Neural cell (in vitro differentiated cells): ENCODE data around the gene UMAD1. TPM values are rescaled to one million over a fixed set of nuclear protein-coding genes. Genes with fewer than 3 reads are reported as not detected.

ENCODE experiments used
- H2AFZ ChIP-seq: fragments of 200-600, 300-800 bp; sonication (generic), shearing (Covaris generic); 2 replicates; pipeline ENCODE4 v1.6.0; 2014; ENCODE audit warnings: low read depth, mild to moderate bottlenecking, antibody characterized with exemption, low read length, moderate library complexity
- H3F3A ChIP-seq: fragments of 200-600 bp; shearing (Covaris generic); 2 replicates; pipeline ENCODE4 v1.6.1; 2016; ENCODE audit warnings: mild to moderate bottlenecking, moderate library complexity, mixed read lengths, antibody characterized with exemption, low read length; ENCODE audit not compliant: insufficient read depth, poor library complexity, severe bottlenecking
- H3K27ac ChIP-seq: fragments of 200-600, 300-800 bp; sonication (generic), shearing (Covaris generic); 2 replicates; pipeline ENCODE4 v1.5.1; 2014; ENCODE audit warnings: mild to moderate bottlenecking, low read length, moderate library complexity
- H3K27me3 ChIP-seq: fragments of 300-800, 200-600 bp; sonication (generic), shearing (Covaris generic); 2 replicates; pipeline ENCODE4 v1.6.0; 2014; ENCODE audit warnings: mild to moderate bottlenecking, low read depth, low read length, moderate library complexity; ENCODE audit not compliant: insufficient read depth
- H3K36me3 ChIP-seq: fragments of 300-800, 200-600 bp; sonication (generic), shearing (Covaris generic); 2 replicates; pipeline ENCODE4 v1.5.1; 2014; ENCODE audit warnings: mild to moderate bottlenecking, antibody characterized with exemption, low read length, moderate library complexity; ENCODE audit not compliant: insufficient read depth
- H3K4me2 ChIP-seq: fragments of 300-800, 200-600 bp; sonication (generic), shearing (Covaris generic); 2 replicates; pipeline ENCODE4 v1.6.0; 2014; ENCODE audit warnings: mild to moderate bottlenecking, low read length
- H3K4me3 ChIP-seq: fragments of 300-800, 200-600 bp; sonication (generic), shearing (Covaris generic); 2 replicates; pipeline ENCODE4 v1.5.1; 2014; ENCODE audit warnings: mild to moderate bottlenecking, low read length, moderate library complexity
- H3K79me2 ChIP-seq: fragments of 200-600 bp; shearing (Covaris generic); replicated peaks from 2 replicates; pipeline ENCODE4 v1.6.0; 2014; ENCODE audit warnings: mild to moderate bottlenecking, low read length, moderate library complexity; ENCODE audit not compliant: insufficient read depth
- H3K9ac ChIP-seq: fragments of 300-800, 200-600 bp; sonication (generic), shearing (Covaris generic); 2 replicates; pipeline ENCODE4 v1.6.1; 2016; ENCODE audit warnings: mild to moderate bottlenecking, low read length, mixed read lengths
- H3K9me2 ChIP-seq: fragments of 200-600 bp; shearing (Covaris generic); 2 replicates; pipeline ENCODE4 v1.6.1; 2016; ENCODE audit warnings: mild to moderate bottlenecking, low read length, mixed read lengths; ENCODE audit not compliant: insufficient read depth
- H3K9me3 ChIP-seq: fragments of 200-600, 300-800 bp; sonication (generic), shearing (Covaris generic); 2 replicates; pipeline ENCODE4 v1.6.1; 2016; ENCODE audit warnings: mild to moderate bottlenecking, mixed run types, low read length, moderate library complexity, mixed read lengths
- H4K20me1 ChIP-seq: fragments of 200-600 bp; shearing (Covaris generic); 2 replicates; pipeline ENCODE4 v1.6.1; 2016; ENCODE audit warnings: mild to moderate bottlenecking, mixed run types; ENCODE audit not compliant: insufficient read depth
- CTCF ChIP-seq: fragments of 450-650 bp; IDR thresholded peaks from 2 replicates; pipeline ENCODE4 v1.5.1; 2014; ENCODE audit warnings: antibody characterized with exemption, mild to moderate bottlenecking, moderate library complexity; ENCODE audit not compliant: poor library complexity, severe bottlenecking
- EP300 ChIP-seq: fragments of 450-650 bp; conservative IDR thresholded peaks from 2 replicates; pipeline ENCODE4 v1.6.1; 2014; ENCODE audit warnings: antibody characterized with exemption, mild to moderate bottlenecking, moderate library complexity; ENCODE audit not compliant: poor library complexity, severe bottlenecking
- EZH2 ChIP-seq: fragments of 200-600, 300-800 bp; shearing (Covaris generic), sonication (generic); IDR thresholded peaks from 2 replicates; pipeline ENCODE4 v1.6.1; 2014; ENCODE audit warnings: antibody characterized with exemption, low read length, borderline replicate concordance, mild to moderate bottlenecking; ENCODE audit not compliant: insufficient read depth, poor library complexity, severe bottlenecking
- MXI1 ChIP-seq: fragments of 450-650 bp; conservative IDR thresholded peaks from 2 replicates; pipeline ENCODE4 v1.6.1; 2014; ENCODE audit warnings: antibody characterized with exemption, mild to moderate bottlenecking; ENCODE audit not compliant: poor library complexity, severe bottlenecking
- POLR2AphosphoS5 ChIP-seq: IDR thresholded peaks from 2 replicates; pipeline ENCODE4 v1.6.1; 2012
- RAD21 ChIP-seq: fragments of 450-650 bp; conservative IDR thresholded peaks from 2 replicates; pipeline ENCODE4 v1.6.1; 2014; ENCODE audit warnings: antibody characterized with exemption, mild to moderate bottlenecking, moderate library complexity
- REST ChIP-seq: IDR thresholded peaks from 2 replicates; pipeline ENCODE4 v1.6.1; 2012; ENCODE audit warnings: borderline replicate concordance
- SMC3 ChIP-seq: fragments of 450-650 bp; conservative IDR thresholded peaks from 2 replicates; pipeline ENCODE4 v1.6.1; 2014; ENCODE audit warnings: antibody characterized with exemption, mild to moderate bottlenecking, moderate library complexity; ENCODE audit not compliant: poor library complexity
- TAF1 ChIP-seq: IDR thresholded peaks from 2 replicates; pipeline ENCODE4 v1.6.1; 2012; ENCODE audit warnings: low read depth
- polyA plus RNA-seq: library from polyadenylated mRNA; depleted of rRNA; stranded (reverse); fragments of >200 nt; gene quantifications from 2 replicates; pipeline ENCODE4 v1.2.3, GENCODE V29; 2014

UMAD1 gene
- polyA plus RNA-seq, 1 donor from 2014 or later: 14.7 TPM

DNA sequence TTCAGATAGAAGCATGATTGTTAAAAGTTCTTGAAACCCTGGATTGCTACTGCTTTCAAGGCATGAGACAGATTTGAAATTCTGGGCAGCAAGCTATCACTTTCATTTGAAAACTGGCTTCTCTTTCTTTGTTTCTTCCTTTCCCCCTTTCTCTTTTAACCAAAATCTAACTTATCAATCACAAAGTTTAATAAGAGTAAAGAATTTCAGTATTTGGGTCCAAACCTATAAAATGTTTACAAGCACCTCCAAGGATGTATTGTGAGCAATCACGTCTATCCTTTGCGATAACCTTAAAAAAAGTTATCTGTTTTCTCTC, 99.4 kb downstream of the UMAD1 start:
- no peak overlapping the region for H3K27ac ChIP-seq
- no peak overlapping the region for H3K4me2 ChIP-seq
- no peaks in the 10 kb centered on the region for H3K79me2 ChIP-seq
- peaks cover 6% of the 10 kb centered on the region for H3F3A ChIP-seq
- no peaks in the 10 kb centered on the region for H3K9me2 ChIP-seq
- TF ChIP-seq MXI1: no peak
- no peak for TF ChIP-seq EZH2
- no peak for TF ChIP-seq SMC3
- TF ChIP-seq RAD21: no peak
- no peak for TF ChIP-seq EP300
- TF ChIP-seq TAF1: no peak
- TF ChIP-seq REST: no peak
- no peak for TF ChIP-seq CTCF
- no peak for TF ChIP-seq POLR2AphosphoS5
- no peaks in the 10 kb centered on the region for H3K27me3 ChIP-seq
- no peak overlapping the region for H3K9ac ChIP-seq
- H3K9me3 ChIP-seq: no peaks in the 10 kb centered on the region
- no peaks in the 10 kb centered on the region for H3K36me3 ChIP-seq
- no peak overlapping the region for H2AFZ ChIP-seq
- H4K20me1 ChIP-seq: no peaks in the 10 kb centered on the region
- no peak overlapping the region for H3K4me3 ChIP-seq

DNA sequence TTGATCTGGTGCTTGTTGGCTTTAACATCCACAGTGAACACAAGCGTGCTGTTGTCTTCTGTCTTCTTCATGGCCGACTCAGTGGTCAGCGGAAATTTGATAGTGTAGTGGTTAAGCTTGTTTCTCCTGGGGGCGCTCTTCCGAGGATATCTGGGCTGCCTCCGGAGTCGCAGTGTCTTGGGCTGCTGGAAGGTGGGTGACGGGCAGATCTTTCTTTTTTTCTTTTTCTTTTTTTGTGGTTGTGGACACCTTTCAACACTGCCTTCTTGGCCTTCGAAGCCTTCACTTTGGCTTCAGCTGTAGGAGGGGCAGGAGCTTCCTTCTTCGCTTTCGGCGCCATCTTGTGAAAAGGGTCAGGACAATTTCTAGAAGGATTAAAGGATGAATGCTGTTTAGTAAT, 101.7 kb downstream of the UMAD1 start:
- Histone ChIP-seq H3K9me3 (no peaks in the 10 kb centered on the region), H4K20me1 (no peaks in the 10 kb centered on the region), H3F3A (no peaks in the 10 kb centered on the region), H3K79me2 (no peaks in the 10 kb centered on the region), H3K4me3 (no peak overlapping the region), H3K9me2 (no peaks in the 10 kb centered on the region), H3K4me2 (no peak overlapping the region), H2AFZ (no peak overlapping the region), H3K27ac (no peak overlapping the region), H3K27me3 (no peaks in the 10 kb centered on the region), H3K9ac (no peak overlapping the region), H3K36me3 (no peaks in the 10 kb centered on the region)
- no peak for TF ChIP-seq REST
- no peak for TF ChIP-seq MXI1
- no peak for TF ChIP-seq CTCF
- no peak for TF ChIP-seq TAF1
- no peak for TF ChIP-seq SMC3
- no peak for TF ChIP-seq EP300
- TF ChIP-seq EZH2: no peak
- TF ChIP-seq POLR2AphosphoS5: no peak
- TF ChIP-seq RAD21: no peak
